ENCODE data around the gene ZNF629. TPM values are rescaled to one million over a fixed set of nuclear protein-coding genes. Genes with fewer than 3 reads are reported as not detected.

Gene ZNF629
- total RNA-seq = 10 to 100 TPM in 1 of 4 donors, 1 to 10 TPM in 3; 6.6 to 13.4 (median 9.0) TPM

DNA sequence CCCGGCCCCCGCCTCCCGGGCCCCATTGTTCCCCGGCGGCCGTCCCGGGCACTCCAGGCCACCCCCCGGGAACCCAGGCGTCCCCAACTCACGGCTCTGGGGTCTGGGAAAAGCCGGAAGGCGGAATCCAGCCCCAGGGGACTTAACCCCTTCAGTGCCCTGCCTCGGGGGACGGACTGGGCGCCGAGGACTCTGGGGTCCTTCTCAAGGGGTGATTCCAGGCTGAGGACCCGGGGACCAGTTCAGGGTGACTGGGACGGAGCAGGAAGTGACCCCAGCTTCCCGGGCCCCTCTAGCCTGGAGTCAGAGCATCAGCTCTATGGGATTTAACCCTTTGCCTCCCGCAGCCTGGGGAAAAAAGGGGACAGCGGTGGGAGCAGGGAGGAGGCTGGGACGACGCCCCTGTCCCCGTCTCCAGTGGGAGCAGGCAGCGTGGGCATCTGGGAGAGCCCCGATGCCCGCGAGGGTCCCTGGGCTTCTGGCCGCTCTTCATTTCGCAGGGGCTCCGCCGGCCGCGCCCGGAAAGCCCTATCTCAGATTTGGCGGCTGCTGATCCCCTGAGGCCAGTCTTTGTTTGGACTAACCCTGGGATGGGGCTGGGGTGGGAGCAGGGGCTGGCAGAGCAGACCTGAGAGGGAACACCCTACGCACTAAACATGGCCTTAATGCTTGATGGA lies at the start of gene ZNF629:
Gene ZNF629 (minus strand): TSS at position 270 of the 677 bp plus-strand sequence. CDS start 2,723 bp downstream, outside the sequence.
- TF ChIP-seq, protein P1, sequence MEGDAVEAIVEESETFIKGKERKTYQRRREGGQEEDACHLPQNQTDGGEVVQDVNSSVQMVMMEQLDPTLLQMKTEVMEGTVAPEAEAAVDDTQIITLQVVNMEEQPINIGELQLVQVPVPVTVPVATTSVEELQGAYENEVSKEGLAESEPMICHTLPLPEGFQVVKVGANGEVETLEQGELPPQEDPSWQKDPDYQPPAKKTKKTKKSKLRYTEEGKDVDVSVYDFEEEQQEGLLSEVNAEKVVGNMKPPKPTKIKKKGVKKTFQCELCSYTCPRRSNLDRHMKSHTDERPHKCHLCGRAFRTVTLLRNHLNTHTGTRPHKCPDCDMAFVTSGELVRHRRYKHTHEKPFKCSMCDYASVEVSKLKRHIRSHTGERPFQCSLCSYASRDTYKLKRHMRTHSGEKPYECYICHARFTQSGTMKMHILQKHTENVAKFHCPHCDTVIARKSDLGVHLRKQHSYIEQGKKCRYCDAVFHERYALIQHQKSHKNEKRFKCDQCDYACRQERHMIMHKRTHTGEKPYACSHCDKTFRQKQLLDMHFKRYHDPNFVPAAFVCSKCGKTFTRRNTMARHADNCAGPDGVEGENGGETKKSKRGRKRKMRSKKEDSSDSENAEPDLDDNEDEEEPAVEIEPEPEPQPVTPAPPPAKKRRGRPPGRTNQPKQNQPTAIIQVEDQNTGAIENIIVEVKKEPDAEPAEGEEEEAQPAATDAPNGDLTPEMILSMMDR (IDR thresholded peaks at IDR 0.05; ENCODE audit: low read depth) = no peak

DNA sequence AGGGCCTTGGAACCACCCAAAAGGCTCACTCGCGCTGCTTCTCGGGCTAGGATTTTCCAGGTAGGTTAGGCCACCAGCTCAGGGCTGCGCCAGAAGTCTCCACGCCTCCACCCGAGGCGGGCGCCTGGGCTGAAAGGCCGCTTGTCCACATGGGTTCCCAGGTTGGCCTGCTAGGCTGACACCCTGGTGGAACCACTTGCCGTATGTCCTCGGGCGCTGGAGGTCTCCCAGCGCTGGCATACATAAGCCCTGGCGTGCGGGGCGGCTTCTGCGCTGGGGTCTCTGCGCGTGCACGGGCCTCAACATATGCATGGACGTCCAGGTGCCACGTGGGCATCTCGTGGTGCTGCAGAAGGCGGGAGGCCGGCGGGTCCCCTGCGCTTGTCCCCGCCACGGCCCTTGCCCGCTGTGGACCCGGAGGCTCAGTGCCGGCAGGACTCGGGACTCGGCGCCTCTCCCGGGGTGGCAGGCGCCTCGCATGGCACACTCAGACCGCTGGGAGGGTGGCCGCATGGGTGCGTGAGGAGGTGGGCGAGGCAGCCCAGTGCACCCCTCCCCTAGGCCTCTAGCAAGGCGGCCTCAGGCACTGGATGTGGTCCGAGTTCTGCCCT lies 47.2 kb upstream of the ZNF629 start:
- TF ChIP-seq, protein P1 (IDR thresholded peaks at IDR 0.05; ENCODE audit: low read depth) = no peak

DNA sequence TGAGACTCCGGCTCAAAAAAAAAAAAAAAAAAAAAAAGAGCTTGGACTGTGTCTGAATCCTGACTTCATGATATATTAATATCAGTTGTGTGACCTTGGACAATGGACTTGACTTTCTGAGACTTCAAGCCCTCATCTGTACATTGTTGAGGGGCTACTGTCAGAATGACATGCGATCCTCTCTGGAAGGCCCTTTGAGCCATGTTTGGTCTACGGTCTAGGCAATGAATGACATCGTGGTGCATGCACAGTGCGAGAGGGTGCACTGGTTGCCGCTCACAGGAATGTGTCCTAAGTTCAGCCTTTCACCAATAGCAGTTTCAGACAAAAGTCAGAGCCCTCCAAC lies 43.0 kb upstream of the ZNF629 start:
- TF ChIP-seq, protein P1 (IDR thresholded peaks at IDR 0.05; ENCODE audit: low read depth) = no peak

DNA sequence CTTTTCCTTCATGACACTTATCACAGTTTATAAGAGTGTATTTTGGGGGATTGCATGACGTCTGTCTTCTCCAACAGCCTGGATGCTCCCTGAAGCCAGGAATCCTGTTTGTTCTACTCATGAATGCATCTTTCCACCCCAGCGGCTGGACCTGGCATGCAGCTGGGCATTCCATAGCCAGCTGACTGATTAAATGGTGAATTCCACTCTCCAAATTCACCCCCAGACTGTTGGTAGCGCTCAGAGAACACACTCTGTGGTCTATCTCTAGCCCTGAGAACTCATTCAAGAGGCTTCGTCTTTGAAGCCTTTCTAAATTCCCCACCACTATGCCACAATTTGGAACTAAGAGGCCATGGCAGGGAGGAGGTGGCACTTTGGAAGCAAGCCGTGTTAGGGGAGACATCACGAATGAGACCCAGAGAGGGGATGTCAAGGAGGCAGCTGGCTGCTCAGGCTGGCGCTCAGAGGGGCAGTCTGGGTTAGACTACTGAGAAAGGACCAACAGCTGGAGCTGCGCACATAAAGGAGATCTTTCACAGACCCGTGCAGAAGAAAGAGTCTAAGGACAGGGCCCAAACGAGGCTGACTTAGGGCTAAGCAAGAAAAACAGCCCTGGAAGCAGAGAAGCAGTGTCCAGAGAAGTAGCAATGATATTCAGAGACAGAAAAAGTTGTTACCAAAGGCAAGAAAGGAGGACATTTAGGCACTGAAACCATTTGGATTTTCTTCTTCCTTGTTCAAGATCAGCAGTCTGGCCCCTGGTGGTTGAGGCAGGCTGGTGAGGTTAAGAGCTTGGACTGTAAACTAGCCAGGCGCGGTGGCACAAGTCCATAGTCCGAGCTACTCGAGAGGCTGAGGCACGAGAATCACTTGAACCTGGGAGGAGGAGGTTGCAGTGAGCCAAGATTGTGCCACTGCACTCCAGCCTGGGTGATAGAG lies 42.4 kb upstream of the ZNF629 start:
- TF ChIP-seq, protein P1 (IDR thresholded peaks at IDR 0.05; ENCODE audit: low read depth) = no peak

DNA sequence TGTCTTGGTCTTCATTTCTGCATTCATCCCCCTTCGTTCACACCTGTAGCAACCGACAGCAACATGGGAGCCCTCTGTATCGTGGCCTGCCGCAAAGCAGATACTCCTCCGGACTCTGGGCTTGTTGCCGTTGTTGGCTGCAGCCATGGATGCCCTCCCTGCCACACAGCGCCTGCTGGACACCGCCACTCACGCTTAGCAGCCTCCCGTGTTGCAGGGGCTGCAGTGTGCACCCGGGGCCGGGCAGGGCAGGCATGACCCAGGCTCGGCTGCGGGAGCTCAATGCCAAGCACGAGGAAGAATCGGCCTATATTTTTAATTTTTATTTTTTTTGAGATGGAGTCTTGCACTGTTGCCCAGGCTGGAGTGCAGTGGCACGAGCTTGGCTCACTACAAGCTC lies 34.9 kb upstream of the ZNF629 start:
- TF ChIP-seq, protein P1 (IDR thresholded peaks at IDR 0.05; ENCODE audit: low read depth) = no peak

DNA sequence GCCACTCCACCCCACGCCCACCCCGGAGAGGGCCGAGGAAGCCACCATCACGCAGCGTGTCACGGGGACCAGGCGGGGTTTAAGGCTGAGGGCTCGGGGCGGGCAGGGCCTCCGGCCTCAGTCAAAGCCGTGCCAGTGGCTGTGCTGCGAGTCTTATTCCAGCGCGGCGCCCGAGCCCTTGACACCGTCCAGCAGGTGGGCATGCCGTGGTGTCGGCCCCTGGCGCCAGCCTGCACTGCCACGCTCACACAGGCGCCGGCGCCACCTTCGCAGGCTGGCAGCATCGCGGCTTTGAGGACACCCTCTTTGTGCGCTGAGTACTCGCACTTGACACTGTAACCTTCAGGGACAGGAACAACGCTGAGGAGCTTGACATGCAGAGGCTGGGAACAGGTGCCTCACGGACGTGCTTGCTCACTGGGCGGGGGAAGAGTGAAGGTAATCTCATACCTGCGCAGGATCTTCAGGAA lies 34.0 kb upstream of the ZNF629 start:
- TF ChIP-seq, protein P1 (IDR thresholded peaks at IDR 0.05; ENCODE audit: low read depth) = no peak

DNA sequence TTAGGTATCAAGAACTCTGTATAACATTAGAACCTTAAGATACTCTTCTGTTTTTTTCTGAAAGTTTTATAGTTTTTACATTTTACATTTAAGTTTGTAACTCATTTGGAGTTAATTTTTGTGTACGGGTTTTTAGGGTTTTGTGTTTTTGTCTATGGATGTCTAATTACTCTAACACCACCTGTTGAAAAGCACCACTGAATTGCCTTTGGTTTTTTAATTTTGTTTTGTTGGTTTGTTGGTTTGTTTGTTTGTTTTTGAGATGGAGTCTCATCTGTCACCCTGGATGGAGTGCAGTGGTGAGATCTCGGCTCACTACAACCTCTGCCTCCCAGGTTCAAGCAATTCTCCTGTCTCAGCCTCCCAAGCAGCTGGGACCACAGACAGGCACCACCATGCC lies 29.8 kb upstream of the ZNF629 start:
- TF ChIP-seq, protein P1 (IDR thresholded peaks at IDR 0.05; ENCODE audit: low read depth) = no peak

Data from subcutaneous adipose tissue (tissue), 4 donors.